OCI-LY1 (cell line): ENCODE measurements around the gene TGFBR3L.

Experiments used
- EZH2 ChIP-seq: fragments of 200-600 bp; sonication (generic), shearing (Covaris generic); IDR thresholded peaks from 2 replicates; pipeline ENCODE4 v1.8.0; 2017; ENCODE audit warnings: borderline replicate concordance, mixed run types, mild to moderate bottlenecking, antibody characterized with exemption, low read length, moderate library complexity, mixed read lengths
- TF ChIP-seq, protein P1 (sequence below): fragments of 200-600 bp; sonication (generic), shearing (Covaris generic); IDR thresholded peaks from 2 replicates; pipeline ENCODE4 v1.5.1; 2017; ENCODE audit warnings: mild to moderate bottlenecking, antibody characterized with exemption, low read length, moderate library complexity, mixed read lengths

DNA sequence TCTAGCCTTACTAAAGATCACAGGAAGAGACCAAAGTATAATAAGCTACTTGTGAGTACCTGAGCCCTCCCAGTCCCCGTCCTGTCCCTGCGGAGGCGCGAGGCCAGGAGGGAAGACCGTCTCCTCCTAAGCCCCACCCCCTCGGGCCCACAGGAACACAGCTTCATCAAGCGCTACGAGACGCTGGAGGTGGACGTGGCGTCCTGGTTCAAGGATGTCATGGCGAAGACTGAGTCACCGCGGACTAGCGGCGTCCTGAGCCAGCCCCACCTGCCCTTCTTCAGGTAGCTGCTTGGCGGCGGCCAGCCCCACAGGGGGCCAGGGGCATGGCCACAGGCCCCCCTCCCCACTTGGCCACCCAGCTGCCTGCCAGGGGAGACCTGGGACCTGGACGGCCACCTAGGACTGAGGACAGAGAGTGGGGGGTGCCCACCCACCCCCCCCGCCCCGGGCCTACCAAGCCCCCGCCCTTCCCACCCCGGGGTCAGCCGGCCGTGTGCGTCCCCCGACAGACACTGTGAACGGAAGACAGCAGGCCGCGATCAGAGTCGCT is 2.4 kb upstream of the TGFBR3L start:
- TF ChIP-seq EZH2, result no peak
- TF ChIP-seq, protein P1, sequence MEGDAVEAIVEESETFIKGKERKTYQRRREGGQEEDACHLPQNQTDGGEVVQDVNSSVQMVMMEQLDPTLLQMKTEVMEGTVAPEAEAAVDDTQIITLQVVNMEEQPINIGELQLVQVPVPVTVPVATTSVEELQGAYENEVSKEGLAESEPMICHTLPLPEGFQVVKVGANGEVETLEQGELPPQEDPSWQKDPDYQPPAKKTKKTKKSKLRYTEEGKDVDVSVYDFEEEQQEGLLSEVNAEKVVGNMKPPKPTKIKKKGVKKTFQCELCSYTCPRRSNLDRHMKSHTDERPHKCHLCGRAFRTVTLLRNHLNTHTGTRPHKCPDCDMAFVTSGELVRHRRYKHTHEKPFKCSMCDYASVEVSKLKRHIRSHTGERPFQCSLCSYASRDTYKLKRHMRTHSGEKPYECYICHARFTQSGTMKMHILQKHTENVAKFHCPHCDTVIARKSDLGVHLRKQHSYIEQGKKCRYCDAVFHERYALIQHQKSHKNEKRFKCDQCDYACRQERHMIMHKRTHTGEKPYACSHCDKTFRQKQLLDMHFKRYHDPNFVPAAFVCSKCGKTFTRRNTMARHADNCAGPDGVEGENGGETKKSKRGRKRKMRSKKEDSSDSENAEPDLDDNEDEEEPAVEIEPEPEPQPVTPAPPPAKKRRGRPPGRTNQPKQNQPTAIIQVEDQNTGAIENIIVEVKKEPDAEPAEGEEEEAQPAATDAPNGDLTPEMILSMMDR, result no peak
